Naive thymus-derived CD8-positive, alpha-beta T cell (primary cell): ENCODE data around the gene C1QTNF12. TPM values are rescaled to one million over a fixed set of nuclear protein-coding genes. Genes with fewer than 3 reads are reported as not detected.

Experiments used
- ATAC-seq, 2 donors: fragments of 150-1000 bp; cut with Tn5 transposase in 1 of 2; sonication (Bioruptor Pico), chemical (Tn5 transposase) in 1 of 2; 1 replicate in 1 of 2; 2 replicates in 1 of 2; pipeline ENCODE4 v1.10.0; 2021; ENCODE audit warnings: mild to moderate bottlenecking in 2 of 2, moderate library complexity in 2 of 2
- POLR2A ChIA-PET: fragments of 350-600 bp; sonication (Branson Sonifier 250); formaldehyde crosslinking; loops from one replicate; lab custom pipeline; 2021; ENCODE audit warnings: antibody characterized with exemption; lab: Charles Lee
- DNase-seq, 10 donors: peaks; one replicate each; pipeline versions ENCODE4 v3.0.0 to v3.0.0-alpha.2; 2020 to 2022
- H3K27ac Mint-ChIP-seq, 10 donors: one replicate each; pipeline ENCODE4 v1.8.0; 2020 to 2022; ENCODE audit warnings: mild to moderate bottlenecking in 10 of 10, mixed read lengths in 10 of 10, moderate library complexity in 4 of 10, inconsistent platforms in 1 of 10
- H3K27me3 Mint-ChIP-seq, 5 donors: one replicate each; pipeline ENCODE4 v1.8.0; 2021 to 2022; ENCODE audit warnings: mixed read lengths in 5 of 5
- H3K36me3 Mint-ChIP-seq, 3 donors: one replicate each; pipeline ENCODE4 v1.8.0; 2020 to 2022; ENCODE audit warnings: mixed read lengths in 3 of 3, mild to moderate bottlenecking in 2 of 3, inconsistent platforms in 1 of 3
- H3K4me1 Mint-ChIP-seq, 4 donors: one replicate each; pipeline ENCODE4 v1.8.0; 2021 to 2022; ENCODE audit warnings: mixed read lengths in 4 of 4
- H3K4me3 Mint-ChIP-seq, 10 donors: one replicate each; pipeline ENCODE4 v1.8.0; 2020 to 2022; ENCODE audit warnings: mild to moderate bottlenecking in 10 of 10, mixed read lengths in 10 of 10, moderate library complexity in 6 of 10, inconsistent platforms in 1 of 10
- H3K9me3 Mint-ChIP-seq, 9 donors: one replicate each; pipeline ENCODE4 v1.8.0; 2020 to 2022; ENCODE audit warnings: mixed read lengths in 9 of 9, mild to moderate bottlenecking in 3 of 9, inconsistent platforms in 1 of 9, moderate library complexity in 1 of 9
- polyA plus RNA-seq, 3 donors: library from polyadenylated mRNA; unstranded; fragments of 300-500 nt; fragmentation: Illumina TruSeq; gene quantifications; one replicate each; pipeline ENCODE4 v1.2.3, GENCODE V29; 2021
- total RNA-seq, 8 experiments: library from RNA in 2 of 8; stranded (reverse) in 2 of 8; gene quantifications; one replicate each; pipeline ENCODE4 v1.2.3 and lab custom pipeline; 2021 to 2026

The C1QTNF12 gene
- total and polyA plus RNA-seq, 5 experiments from 2014 or later: 0.22 to 7.1 (median 5.0) TPM; not detected in 2

GRCh38 chr1:1227386-1227785 lies 19.1 kb downstream of the C1QTNF12 start:
- Mint-ChIP-seq H3K9me3 (no peaks in the 10 kb centered on the region), H3K36me3 (peaks cover 0 to 35% (median 8%) of the 10 kb centered on the region in 3 donors), H3K4me1 (peaks cover 16 to 39% (median 28%) of the 10 kb centered on the region in 4 donors), H3K27ac (no peak overlapping the region), H3K27me3 (no peaks in the 10 kb centered on the region), H3K4me3 (no peak overlapping the region)
- POLR2A ChIA-PET: interaction anchor here (0.5 to 1.1 kb wide), 7 partner anchors 12 to 169 kb away, joined by 3 to 4 read pairs (median 3); partner anchors contain the start of genes TNFRSF4 and UBE2J2
- DNase-seq (no peak), ATAC-seq (no peak)

- no peak overlapping the region for H3K27ac Mint-ChIP-seq
- H3K36me3 Mint-ChIP-seq: peaks cover 0 to 39% (median 8%) of the 10 kb centered on the region in 3 donors
- no peaks in the 10 kb centered on the region for H3K9me3 Mint-ChIP-seq
- no peak for DNase-seq
- POLR2A ChIA-PET: interaction anchor here (0.5 to 1.1 kb wide), 6 partner anchors 12 to 169 kb away, joined by 3 to 4 read pairs (median 4); partner anchors contain the start of gene UBE2J2
- no peak overlapping the region for H3K4me3 Mint-ChIP-seq
- no peak for ATAC-seq
- H3K27me3 Mint-ChIP-seq: no peaks in the 10 kb centered on the region
- peaks cover 16 to 39% (median 29%) of the 10 kb centered on the region in 4 donors for H3K4me1 Mint-ChIP-seq
These were observed 19.8 kb downstream of the C1QTNF12 start for GRCh38 chr1:1226566-1227362.

GRCh38 chr1:1225913-1226312 lies 20.6 kb downstream of the C1QTNF12 start:
- DNase-seq: no peak
- no peaks in the 10 kb centered on the region for H3K27me3 Mint-ChIP-seq
- no peak for ATAC-seq
- H3K27ac Mint-ChIP-seq: peak overlapping the region in 2 of 10 donors; percentile 10 to 52
- peak overlapping the region in 3 of 10 donors; percentile 22 to 56 (median 22) for H3K4me3 Mint-ChIP-seq
- H3K4me1 Mint-ChIP-seq: peaks cover 15 to 40% (median 26%) of the 10 kb centered on the region in 4 donors
- no peaks in the 10 kb centered on the region for H3K9me3 Mint-ChIP-seq
- peaks cover 0 to 41% (median 8%) of the 10 kb centered on the region in 3 donors for H3K36me3 Mint-ChIP-seq
- POLR2A ChIA-PET: no interaction called here

GRCh38 chr1:1225238-1225845 lies 21.2 kb downstream of the C1QTNF12 start:
- POLR2A ChIA-PET: no interaction called here
- peak overlapping the region in 1 of 10 donors; percentile 22 for H3K4me3 Mint-ChIP-seq
- H3K9me3 Mint-ChIP-seq: no peaks in the 10 kb centered on the region
- H3K36me3 Mint-ChIP-seq: peaks cover 0 to 47% (median 10%) of the 10 kb centered on the region in 3 donors
- H3K27me3 Mint-ChIP-seq: no peaks in the 10 kb centered on the region
- peaks cover 10 to 39% (median 21%) of the 10 kb centered on the region in 4 donors for H3K4me1 Mint-ChIP-seq
- DNase-seq: no peak
- no peak for ATAC-seq
- H3K27ac Mint-ChIP-seq: peak overlapping the region in 1 of 10 donors; percentile 10

GRCh38 chr1:1223891-1224290 lies 22.6 kb downstream of the C1QTNF12 start:
- Mint-ChIP-seq H3K27me3 (no peaks in the 10 kb centered on the region), H3K27ac (peak overlapping the region in 1 of 10 donors; percentile 25)

GRCh38 chr1:1223321-1223720 lies 23.2 kb downstream of the C1QTNF12 start:
- Mint-ChIP-seq H3K27ac (peak overlapping the region in 1 of 10 donors; percentile 59), H3K9me3 (no peaks in the 10 kb centered on the region), H3K27me3 (no peaks in the 10 kb centered on the region), H3K4me1 (peaks cover 0 to 23% (median 10%) of the 10 kb centered on the region in 4 donors), H3K36me3 (peaks cover 0 to 59% (median 10%) of the 10 kb centered on the region in 3 donors), H3K4me3 (peak overlapping the region in 1 of 10 donors; percentile 48)
- no peak for ATAC-seq
- POLR2A ChIA-PET: no interaction called here
- DNase-seq: no peak

More at GRCh38 chr1:1223891-1224290, 22.6 kb downstream of the C1QTNF12 start:
- ATAC-seq: no peak
- no peak for DNase-seq
- H3K9me3 Mint-ChIP-seq: no peaks in the 10 kb centered on the region
- POLR2A ChIA-PET: no interaction called here
- H3K4me1 Mint-ChIP-seq: peaks cover 0 to 24% (median 12%) of the 10 kb centered on the region in 4 donors
- H3K4me3 Mint-ChIP-seq: no peak overlapping the region
- H3K36me3 Mint-ChIP-seq: peaks cover 0 to 53% (median 10%) of the 10 kb centered on the region in 3 donors

GRCh38 chr1:1222575-1223225 lies 23.8 kb downstream of the C1QTNF12 start:
- no peaks in the 10 kb centered on the region for H3K27me3 Mint-ChIP-seq
- DNase-seq: no peak
- H3K36me3 Mint-ChIP-seq: peaks cover 0 to 65% (median 13%) of the 10 kb centered on the region in 3 donors
- no peak for ATAC-seq
- no peak overlapping the region for H3K4me3 Mint-ChIP-seq
- peaks cover 0 to 23% (median 9%) of the 10 kb centered on the region in 4 donors for H3K4me1 Mint-ChIP-seq
- H3K9me3 Mint-ChIP-seq: no peaks in the 10 kb centered on the region
- H3K27ac Mint-ChIP-seq: peak overlapping the region in 2 of 10 donors; percentile 40 to 66
- POLR2A ChIA-PET: no interaction called here

GRCh38 chr1:1221887-1222574 lies 24.5 kb downstream of the C1QTNF12 start:
- no peak overlapping the region for H3K27ac Mint-ChIP-seq
- ATAC-seq (no peak), DNase-seq (no peak)
- H3K27me3 Mint-ChIP-seq: no peaks in the 10 kb centered on the region
- peaks cover 0 to 69% (median 15%) of the 10 kb centered on the region in 3 donors for H3K36me3 Mint-ChIP-seq
- POLR2A ChIA-PET: interaction anchor here (1.1 kb wide), 1 partner anchor 9 kb away, joined by 3 read pairs; the partner anchor contains the start of gene TNFRSF4
- H3K4me3 Mint-ChIP-seq: peak overlapping the region in 1 of 10 donors; percentile 7
- peaks cover 0 to 23% (median 8%) of the 10 kb centered on the region in 4 donors for H3K4me1 Mint-ChIP-seq
- H3K9me3 Mint-ChIP-seq: no peaks in the 10 kb centered on the region

- Mint-ChIP-seq H3K4me3 (no peak overlapping the region), H3K36me3 (peaks cover 0 to 66% (median 21%) of the 10 kb centered on the region in 3 donors), H3K9me3 (no peaks in the 10 kb centered on the region), H3K27ac (peak overlapping the region in 1 of 10 donors; percentile 13), H3K27me3 (no peaks in the 10 kb centered on the region), H3K4me1 (peaks cover 3 to 26% (median 6%) of the 10 kb centered on the region in 4 donors)
- ATAC-seq: no peak
- no peak for DNase-seq
- POLR2A ChIA-PET: interaction anchor here (1.3 kb wide), 1 partner anchor 13 kb away, joined by 4 read pairs; no protein-coding TSS in a partner anchor
These were observed 26.3 kb downstream of the C1QTNF12 start for GRCh38 chr1:1220197-1220596.

GRCh38 chr1:1219341-1219740 lies 27.2 kb downstream of the C1QTNF12 start:
- no peaks in the 10 kb centered on the region for H3K27me3 Mint-ChIP-seq
- no peaks in the 10 kb centered on the region for H3K9me3 Mint-ChIP-seq
- no peak for ATAC-seq
- no peak overlapping the region for H3K27ac Mint-ChIP-seq
- H3K4me1 Mint-ChIP-seq: peaks cover 5 to 35% (median 15%) of the 10 kb centered on the region in 4 donors
- no peak overlapping the region for H3K4me3 Mint-ChIP-seq
- DNase-seq: no peak
- POLR2A ChIA-PET: interaction anchor here (1.3 kb wide), 1 partner anchor 12 kb away, joined by 4 read pairs; no protein-coding TSS in a partner anchor
- H3K36me3 Mint-ChIP-seq: peaks cover 0 to 61% (median 21%) of the 10 kb centered on the region in 3 donors

GRCh38 chr1:1218524-1219200 lies 27.9 kb downstream of the C1QTNF12 start:
- Mint-ChIP-seq H3K27me3 (no peaks in the 10 kb centered on the region), H3K27ac (peak overlapping the region in 2 of 10 donors; percentile 35 to 59), H3K4me1 (peaks cover 8 to 39% (median 17%) of the 10 kb centered on the region in 4 donors), H3K4me3 (no peak overlapping the region), H3K36me3 (peaks cover 0 to 55% (median 19%) of the 10 kb centered on the region in 3 donors), H3K9me3 (no peaks in the 10 kb centered on the region)
- POLR2A ChIA-PET: interaction anchor here (1.2 to 1.3 kb wide), 2 partner anchors 11 to 389 kb away, joined by 3 to 4 read pairs; no protein-coding TSS in a partner anchor
- ATAC-seq (no peak), DNase-seq (no peak)
